ENCODE results near the gene FUT7.
"Not testable (repeated sequence)": the region's sequence is repeated elsewhere in the genome, so short reads cannot be mapped to it uniquely, and the experiment has no call there.

The FUT7 gene

DNA sequence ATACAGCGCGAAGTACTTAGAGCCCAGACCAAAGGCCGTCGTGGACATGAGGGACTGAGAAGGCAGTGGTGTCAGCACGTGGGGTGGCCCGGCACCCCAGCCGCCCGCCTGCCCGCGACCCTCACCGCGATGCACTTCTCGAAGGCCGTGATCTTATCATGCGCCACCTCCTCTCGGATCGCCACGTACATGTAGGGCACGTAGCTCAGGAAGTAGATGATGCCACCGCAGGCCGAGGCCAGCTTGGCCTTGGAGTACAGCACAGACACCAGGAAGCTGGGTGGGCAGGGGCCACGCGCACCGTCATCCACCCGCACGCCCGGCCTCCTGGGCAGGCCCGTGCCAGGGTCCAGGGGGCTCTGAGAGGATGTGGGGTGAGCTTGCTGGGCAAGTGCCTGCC, 14.8 kb downstream of the FUT7 start:
- no peak for DNase-seq

DNA sequence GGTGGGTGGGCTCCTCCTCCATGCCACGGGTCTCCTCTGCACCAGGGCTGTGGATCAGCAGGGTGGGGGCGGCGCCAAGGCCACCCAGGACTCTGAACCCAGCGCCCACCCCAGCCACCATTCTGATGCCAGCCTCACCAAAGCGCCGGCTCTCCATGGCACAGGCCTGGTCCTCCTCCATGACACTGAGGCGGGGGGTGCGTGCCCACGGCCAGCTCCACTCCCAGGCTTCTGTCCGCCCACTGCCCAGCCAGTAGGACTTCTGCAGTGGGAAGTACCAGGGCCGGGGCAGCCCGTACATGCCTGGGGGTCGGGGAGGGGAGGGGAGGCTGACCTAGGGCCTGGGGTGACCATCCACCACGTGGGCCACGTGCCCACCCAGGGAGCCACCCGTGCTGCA, 15.5 kb downstream of the FUT7 start:
- DNase-seq, result no peak

DNA sequence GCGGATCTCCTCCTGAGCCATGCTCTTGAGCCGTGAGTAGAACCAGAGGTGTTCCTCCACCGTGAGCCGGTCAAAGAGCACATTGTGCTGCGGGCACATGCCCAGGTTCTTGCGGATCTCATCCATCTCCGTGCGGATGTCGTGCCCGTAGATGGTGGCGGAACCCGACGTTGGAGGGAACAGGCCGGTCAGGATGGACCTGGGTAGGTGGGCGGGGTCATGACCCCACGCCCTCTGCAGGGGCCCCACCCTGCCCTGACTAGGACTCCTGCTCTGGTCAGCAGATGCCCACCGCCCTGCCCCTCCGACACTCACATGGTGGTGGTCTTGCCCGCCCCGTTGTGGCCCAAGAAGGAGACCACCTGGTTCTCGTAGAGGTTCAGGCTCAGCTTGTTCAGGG, 15.9 kb downstream of the FUT7 start:
- no peak for DNase-seq

DNA sequence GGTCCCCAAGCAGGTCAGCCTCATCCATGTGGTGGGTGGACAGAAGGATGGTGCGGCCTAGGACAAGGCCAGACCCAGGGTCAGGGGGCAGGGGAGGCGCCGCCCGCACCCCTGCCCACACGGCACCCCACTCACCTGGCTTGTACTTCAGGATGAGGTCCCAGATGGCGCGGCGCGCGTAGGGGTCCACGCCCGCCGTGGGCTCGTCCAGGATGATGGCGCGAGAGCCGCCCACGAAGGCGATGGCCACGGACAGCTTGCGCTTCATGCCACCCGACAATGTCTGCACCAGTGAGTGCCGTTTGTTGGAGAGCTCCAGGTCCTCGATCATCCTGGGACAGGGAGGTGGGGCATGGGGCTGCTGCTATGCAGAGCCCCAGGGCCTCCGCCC, 16.4 kb downstream of the FUT7 start:
- DNase-seq, result no peak

DNA sequence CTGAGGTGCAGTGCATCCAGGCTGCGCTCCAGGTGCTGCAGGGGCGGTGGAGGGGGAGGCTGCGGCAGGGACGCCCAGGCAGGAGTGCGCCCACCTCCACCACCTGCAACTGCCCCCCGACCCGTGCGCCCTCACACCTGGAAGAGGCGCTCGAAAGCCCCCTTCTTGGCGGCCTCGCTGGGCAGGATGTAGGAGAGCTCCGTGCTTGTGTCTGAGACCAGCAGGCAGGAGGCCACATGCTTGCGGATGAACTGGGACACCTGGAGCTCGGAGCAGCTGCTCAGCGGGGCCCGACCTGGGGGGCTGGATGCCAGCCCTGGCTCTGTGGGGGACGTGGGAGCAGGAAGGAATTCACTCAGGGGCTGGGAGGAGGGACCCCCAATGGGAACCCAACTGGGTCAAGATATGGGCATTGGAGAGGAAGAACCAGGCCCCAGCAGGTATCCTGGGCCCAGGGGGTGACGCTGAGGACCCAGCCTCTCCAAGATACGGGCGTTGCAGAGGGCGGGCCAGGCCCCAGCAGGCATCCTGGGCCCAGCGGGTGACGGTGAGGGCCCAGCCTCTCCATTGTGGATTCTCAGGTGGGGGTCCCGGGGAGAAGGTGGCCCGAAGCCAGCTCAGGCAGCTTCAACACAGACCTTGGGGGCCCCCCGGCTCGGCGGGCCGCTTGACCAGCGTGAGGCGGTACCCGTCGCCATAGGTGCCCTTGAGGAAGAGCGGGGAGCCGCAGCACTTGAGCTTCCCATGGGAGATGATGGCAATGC, 16.9 kb downstream of the FUT7 start:
- no peak for DNase-seq

DNA sequence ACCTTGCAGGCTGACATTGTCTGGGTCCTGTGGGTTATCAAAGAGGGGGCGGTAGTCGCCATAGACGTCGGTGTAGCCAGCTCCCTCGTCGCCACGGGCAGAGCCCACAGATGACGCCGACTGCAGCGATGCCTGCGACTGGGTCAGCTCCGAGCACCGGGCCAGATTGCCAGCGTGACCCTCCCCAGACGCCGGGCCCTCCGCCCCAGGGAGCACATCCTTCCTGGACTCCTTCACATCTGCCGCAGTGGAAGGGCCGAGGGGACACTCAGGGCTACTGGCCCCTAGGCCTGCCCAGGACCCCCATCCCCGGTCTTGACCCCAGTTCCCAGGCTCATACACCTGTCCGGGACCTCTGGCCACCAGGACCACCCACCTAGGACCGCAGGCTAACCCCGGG, 17.7 kb downstream of the FUT7 start:
- no peak for DNase-seq

DNA sequence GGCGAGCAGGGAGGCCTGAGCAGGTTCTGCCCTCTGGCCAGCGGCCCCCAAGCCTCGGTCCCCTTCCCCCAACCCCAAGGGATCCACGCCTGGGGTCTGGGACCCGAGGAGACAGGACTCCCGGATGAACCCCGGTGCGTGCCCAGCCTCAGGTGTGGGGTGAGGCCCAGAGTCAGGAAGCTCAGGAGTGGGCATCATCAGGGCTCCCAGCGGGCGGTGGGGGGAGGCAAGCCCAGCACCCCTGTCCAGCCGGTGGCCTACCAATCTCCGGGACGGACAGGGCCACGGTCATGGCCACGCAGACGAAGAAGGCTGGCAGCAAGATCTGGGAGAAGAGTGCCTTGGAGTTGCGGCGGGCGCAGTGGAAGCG, 18.3 kb downstream of the FUT7 start:
- no peak for DNase-seq

DNA sequence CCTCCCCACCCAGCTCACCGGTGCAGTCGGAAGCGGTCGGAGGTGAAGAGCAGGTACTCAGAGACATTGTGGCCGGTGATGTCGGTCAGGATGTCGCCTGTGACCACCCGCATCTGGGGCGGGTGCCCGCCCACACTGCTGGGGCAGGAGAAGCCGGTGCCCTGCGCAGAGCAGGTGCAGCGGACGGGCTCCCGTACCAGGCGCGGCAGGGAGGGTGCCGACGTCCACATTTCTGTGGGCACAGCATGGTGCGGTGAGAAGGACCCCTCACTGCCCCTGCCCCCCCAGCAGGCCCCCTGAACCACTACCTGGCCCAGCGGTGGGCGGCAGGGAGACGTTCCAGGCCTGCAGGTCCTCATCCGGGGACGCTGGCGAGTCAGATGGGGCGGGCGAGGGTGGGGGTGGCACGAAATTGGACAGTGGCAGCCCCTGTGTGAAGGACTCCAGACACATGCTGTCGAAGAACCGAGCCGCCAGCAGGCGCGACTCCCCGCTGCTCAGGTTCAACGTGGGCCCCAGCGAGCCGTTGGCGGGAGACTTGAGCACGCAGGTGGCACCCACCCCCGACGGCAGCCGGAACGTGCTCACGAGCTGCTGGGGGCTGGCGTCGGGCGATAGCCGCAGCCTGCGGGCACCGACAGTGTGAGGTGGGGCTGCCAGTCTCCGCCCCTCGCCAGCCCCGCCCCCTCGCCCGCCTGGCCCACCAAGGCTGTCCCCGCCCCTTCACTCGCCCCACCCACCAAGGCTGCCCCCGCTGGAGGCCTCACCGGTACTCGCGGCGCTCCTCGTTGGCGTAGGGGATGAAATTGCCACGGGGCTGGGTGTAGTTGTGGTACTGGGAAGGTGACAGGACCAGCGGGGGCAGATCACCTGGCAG, 19.0 kb downstream of the FUT7 start:
- DNase-seq, result no peak

DNA sequence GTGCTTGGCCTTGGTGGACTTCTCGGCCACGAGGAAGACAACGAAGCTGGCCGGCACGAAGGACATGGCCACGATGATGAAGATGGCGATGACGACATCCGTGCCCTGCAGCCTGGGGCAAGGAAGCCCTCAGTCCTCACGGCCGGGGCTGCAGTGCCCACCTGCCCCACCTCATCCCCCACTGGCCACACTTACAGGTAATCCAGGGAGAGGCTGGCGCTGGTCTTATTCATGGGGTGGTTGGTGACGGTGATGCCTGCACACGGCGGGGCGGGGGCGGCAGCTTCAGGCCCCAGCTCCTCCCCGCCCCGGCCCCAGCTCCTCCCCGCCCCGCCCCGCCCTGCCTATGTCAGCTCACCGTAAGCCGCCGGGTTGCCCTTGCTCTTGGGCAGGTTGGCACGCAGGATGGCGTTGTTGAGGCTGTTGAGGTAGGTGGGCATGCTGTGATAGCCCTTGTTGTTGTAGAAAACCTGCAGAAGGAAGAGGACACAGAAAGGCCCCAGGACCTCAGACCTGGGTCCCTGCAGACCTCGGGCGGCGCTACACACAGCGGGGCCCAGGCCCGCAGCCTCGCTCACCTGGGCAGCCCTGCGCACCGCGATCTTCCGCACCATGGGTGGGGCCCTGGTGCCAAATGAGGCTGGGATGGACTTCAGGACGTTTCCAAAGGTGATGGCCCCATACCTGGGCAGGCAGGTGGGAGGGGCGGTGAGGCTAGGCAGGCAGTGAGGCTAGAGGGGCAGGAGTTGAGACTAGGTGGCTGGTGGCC, 19.8 kb downstream of the FUT7 start:
- no peak for DNase-seq

DNA sequence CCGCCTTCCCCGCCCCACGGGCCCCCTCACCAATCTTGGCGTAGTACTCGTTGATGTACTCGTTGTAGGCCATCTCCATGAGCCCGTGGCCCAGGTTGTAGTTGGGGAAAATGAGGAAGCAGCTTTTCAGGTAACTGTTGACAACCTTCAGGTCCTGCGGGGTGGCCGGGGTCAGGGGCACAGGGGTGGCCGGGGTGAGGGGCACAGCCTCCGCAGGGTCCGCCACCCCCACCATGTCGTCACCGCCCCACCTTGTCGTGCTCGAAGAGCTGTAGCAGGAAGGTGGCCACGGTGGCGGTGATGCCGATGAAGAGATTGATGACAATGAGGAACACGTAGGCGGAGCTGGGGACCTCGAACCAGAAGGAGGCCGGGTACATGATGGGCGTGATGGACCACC, 20.7 kb downstream of the FUT7 start:
- no peak for DNase-seq

DNA sequence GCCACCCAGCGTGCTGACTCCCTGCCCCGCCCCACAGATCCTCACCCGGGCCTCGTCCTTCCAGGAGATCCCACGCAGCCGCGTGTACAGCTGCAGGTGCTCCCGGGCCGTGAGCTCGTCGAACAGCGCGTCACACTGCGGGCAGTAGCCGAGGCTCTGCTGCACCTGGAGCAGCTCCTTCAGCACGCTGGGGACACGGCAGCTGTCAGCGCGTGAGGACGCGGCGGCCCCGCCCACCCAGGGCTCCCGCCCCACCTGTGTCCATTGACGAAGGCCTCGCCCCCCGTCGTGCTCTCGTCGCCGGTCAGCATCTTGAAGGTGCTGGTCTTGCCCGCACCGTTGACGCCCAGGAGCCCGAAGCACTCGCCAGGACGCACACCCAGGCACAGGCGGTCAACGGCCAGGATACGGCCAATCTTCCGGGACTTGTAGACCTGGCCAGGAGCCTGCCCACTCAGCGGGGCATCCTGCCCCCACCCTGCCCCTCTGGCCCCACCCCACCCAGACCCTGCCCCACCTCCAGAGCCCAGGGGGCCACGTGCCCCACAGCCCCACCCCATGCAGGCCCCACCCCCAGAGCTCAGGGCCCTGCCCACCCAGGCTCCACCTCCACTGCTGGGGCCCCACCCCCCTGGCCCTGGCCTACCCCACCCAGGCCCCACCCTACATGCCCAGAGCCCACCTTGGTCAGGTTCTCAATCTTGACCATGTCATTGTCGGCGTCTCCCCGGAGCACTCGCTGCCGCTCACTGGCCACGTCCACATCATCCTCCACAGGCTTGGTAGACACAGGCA, 21.8 kb downstream of the FUT7 start:
- no peak for DNase-seq

DNA sequence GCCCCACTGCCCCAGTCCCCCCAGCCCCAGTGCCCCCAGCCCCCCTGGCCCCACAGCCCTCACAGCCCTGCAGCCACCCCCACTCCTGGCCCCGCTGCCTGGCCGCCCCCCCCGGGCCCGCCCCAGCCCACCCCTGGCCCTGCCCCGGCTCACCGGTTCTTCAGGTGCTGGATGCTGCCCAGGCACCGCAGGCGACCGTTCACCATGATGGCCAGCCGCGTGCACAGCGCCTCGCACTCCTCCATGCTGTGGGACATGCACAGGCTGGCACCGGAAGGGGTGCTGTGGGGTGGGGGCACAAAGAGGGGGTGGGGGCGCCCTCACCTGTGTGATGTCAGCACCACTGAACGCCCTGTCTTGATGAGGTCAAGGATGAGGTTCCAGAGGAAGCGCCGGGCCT, 22.7 kb downstream of the FUT7 start:
- no peak for DNase-seq

DNA sequence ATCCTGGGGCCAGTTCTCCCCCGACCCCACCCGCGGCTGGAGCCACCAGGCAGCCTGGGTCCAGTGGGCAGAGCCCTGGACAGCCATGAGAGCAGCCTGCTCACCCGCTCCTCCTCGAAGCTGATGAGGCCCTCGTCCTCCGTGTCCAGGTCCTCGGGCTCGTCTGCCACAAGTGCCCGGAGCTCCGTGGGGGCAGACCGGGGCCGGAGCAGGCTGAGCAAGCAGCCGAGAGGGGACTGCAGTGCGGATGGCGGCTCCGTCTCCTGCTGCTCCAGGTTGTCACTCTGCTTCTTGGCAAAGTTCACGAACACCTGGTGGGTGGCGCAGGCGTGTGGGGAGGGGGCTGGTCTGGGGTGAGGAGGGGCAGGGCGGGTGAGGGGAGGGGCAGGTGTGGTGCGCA, 23.6 kb downstream of the FUT7 start:
- no peak for DNase-seq

DNA sequence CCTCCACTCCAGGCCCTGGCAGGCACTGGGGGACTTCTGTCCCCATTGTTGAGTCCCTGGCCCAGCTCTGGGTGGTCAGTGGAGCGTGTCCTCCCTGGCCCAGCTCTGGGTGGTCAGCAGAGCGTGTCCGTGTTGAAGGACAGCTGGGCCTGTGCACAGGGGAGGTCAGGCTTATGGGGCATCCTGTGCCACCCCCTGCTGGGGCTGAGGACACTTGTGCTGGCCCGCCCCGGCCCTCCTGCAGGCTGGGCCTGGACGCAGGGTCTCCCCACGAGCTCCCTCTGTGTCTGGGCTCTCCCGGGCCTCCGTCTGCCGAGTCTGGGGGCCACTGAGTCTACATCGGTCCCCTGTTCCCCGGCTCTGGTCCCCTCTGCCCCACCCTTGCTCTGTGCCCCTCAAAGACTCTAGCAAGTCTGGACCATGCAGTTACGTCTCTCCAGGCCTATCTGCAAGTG, 24.0 kb downstream of the FUT7 start:
- DNase-seq, result no peak

DNA sequence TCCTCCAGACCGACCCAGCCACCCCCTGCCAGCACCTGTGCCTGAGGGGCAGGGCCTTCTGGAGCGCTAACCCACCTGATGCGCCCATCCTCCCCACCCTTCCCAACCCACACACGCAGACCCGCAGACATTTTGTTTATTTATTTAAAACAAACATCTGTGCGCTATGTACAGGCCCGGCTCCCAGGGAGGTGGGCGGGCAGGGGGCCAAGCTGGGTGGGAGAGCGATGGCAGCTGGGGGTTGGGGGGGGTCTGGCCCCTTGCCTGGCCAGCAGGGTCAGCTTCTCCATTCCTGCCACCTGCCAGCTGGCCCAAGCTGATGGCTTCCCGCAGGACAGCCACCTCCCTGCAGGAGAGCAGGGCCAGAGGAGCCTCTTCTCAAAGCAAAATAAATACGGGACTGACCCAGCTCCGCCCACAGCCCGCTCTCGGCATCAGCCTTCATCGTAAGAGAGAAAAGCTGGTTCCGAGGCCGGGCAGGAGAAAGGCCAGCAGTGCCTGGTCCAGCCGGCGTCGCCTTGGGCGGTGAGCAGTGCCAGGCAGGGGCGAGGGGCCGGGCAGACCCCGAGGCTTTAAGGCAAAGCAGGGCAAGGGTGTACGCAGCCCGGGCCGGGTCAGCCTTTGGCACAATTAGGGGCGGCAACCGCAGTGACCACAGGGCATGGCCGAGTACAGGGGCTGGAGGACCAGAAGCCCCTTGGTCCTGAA, 24.6 kb downstream of the FUT7 start:
- DNase-seq, result no peak

DNA sequence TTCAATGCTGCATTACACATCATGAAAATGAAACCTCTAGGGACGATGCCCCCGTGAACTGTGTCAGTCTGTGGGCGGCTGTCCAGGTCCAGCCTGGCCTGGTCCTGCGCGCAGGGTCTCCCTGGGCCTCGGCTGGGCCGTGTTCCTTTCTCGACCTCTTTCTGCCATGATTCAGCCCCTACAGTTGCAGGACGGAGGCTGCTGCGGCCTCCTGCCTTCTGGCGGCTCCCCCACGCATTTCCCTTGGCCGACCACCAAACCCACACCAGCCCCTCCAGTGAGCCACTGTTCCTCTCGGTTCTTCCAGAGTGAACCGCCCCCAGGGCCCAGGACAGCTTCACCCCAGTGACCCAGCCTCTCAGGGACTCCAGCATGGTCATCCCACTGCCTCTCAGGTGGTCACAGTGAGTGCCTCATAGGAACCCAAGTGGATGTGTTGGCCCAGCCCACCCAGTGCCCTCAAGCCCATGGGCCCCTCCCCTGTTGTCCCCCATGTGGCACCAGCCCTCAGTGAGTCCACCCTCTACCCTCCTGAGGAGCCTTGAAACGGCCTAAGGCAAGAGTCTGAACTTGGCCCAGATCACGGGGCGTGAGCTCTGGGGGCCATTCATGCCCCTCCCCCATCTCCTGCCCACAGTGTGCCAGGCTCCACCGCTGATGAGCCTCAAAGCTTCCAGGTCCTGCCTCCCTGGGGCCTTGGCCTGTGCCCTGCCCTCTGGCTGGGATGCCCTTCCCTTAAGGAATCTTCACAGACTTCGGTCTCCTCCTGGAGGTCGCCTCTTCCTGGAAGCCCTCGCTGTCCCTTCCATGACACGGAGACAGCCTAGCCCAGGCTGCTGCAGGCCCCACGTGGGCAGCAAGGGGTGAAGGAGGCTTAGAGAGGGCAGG, 25.5 kb downstream of the FUT7 start:
- no peak for DNase-seq

DNA sequence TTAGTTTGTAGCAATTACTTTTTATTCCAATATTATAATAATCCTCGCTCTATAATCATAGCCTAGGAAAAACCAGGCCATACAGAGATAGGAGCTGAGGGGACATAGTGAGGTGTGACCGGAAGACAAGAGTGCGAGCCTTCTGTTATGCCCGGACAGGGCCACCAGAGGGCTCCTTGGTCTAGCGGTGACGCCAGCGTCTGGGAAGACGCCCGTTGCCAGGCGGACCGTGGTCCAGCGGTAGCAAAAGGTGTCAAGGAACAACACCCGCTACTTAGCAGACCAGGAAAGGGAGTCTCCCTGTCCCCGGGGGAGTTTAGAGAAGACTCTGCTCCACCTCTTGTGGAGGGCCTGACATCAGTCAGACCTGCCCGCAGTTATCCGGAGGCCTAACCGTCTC, 27.6 kb downstream of the FUT7 start:
- not testable (repeated sequence) for DNase-seq

DNA sequence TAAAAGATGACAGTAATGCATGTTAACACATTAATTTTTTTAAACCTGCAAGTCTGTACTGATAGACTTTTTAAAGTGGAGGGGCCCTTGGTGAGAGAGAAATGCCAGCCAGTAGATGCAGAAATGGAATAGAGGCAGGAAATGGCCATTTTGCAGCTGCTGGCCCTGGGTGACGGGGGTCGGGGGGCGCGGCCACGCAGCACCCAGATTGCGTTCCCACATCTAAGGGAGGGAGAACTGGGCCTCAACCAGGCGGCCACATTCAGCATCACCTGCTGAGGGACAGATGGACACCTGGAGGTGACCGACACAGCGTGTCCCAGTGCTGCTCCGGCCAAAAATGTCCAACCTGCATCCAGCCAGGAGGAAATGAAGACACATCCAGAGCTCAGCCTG, 29.2 kb downstream of the FUT7 start:
- no peak for DNase-seq

DNA sequence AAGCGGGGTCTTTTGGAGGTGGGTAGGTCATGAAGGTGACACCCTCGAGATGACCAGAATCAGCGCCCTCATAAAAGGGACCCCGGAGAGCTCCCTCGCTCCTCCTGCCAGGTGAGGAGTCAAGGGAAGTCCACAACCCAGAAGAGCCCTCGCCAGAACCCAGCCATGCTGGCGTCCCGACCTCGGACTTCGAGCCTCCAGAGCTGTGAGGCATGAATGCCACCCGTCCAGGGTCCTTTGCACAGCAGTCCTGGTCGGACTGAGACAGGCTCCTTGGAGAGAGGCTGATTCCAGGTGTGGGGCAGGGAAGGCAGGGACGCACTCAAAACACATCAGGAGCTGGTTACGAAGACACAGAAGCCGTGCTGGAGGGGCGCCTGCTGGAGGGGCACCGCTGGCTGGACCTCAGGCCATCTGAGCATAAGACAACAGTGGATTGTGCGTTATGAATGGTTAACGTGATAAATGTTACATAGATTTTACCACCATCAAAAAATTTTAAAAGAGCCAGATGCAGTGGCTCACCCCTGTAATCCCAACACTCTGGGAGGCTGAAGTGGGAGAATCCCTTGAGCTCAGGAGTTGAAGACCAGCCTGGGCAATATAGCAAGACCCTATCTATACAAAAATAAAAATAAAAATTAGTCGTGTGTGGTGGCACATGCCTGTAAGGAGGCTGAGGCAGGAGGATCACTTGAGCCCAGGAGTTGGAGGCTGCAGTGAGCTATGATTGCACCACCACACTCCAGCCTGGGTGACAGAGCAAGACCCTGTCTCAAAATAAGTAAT, 29.8 kb downstream of the FUT7 start:
- no peak for DNase-seq
